ENCODE measurements around the gene SYT13. TPM values are rescaled to one million over a fixed set of nuclear protein-coding genes. Genes with fewer than 3 reads are reported as not detected.
A peak's percentile ranks its signal among the peaks of the same experiment; 100 is the strongest.

Gene SYT13
- total RNA-seq, 1 donor from 2014 or later = 0.50 TPM

DNA sequence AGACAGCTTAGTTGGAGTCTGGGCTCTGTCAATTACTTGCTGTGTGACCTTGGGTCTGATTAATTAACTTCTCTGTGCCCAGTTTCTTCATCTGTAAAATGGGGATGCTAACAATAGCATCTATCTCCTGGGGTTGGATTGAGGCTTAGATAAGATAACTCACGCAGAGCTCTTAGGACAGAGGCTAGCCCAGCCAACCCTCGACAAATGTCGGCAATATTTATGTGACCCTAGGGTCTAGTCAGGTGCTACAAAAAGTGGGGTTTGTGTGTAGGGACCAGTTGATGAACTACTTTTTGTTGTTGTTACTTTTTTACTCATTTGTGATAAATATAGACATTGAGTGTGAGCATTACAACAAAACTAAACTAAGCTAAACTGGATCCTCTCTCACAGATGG lies 22.4 kb downstream of the SYT13 start:
- no peaks in the 10 kb centered on the region for H3K9me3 ChIP-seq (ENCODE audit: insufficient read depth, low read depth, low read length)
- TF ChIP-seq, protein P1, sequence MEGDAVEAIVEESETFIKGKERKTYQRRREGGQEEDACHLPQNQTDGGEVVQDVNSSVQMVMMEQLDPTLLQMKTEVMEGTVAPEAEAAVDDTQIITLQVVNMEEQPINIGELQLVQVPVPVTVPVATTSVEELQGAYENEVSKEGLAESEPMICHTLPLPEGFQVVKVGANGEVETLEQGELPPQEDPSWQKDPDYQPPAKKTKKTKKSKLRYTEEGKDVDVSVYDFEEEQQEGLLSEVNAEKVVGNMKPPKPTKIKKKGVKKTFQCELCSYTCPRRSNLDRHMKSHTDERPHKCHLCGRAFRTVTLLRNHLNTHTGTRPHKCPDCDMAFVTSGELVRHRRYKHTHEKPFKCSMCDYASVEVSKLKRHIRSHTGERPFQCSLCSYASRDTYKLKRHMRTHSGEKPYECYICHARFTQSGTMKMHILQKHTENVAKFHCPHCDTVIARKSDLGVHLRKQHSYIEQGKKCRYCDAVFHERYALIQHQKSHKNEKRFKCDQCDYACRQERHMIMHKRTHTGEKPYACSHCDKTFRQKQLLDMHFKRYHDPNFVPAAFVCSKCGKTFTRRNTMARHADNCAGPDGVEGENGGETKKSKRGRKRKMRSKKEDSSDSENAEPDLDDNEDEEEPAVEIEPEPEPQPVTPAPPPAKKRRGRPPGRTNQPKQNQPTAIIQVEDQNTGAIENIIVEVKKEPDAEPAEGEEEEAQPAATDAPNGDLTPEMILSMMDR (IDR thresholded peaks at IDR 0.05; ENCODE audit: insufficient read depth, low read depth, low read length) = no peak
- TF ChIP-seq EZH2 (IDR thresholded peaks at IDR 0.05; ENCODE audit: insufficient read depth, low read length) = no peak
- peak; percentile 37 for FAIRE-seq

DNA sequence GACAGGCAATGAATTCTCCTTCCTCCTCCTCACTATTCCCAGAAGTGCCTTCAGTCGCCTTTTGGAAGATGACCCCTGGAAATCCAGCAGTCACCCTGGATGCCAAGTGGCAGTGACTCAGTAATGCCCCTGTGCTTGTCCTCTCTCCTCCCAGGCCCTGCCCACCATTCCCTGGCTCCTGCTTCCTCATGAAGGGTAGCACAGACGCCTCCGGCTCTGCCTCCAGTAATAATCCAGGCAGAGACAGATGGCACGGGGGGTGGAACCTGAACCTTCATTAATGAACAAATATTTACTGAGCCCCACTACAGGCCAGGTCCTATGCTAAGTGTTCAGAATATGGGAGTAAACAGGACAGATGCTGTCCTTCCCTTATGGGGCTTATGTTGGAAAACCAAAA lies 23.2 kb downstream of the SYT13 start:
- Histone ChIP-seq H4K20me1 (ENCODE audit: insufficient read depth, low read length) (no peaks in the 10 kb centered on the region), H3K27ac (ENCODE audit: low read depth, low read length) (no peak overlapping the region), H3K79me2 (ENCODE audit: insufficient read depth, low read length) (no peaks in the 10 kb centered on the region), H3K4me1 (ENCODE audit: insufficient read depth, low read length) (peaks cover 25% of the 10 kb centered on the region), H2AFZ (ENCODE audit: low read depth, low read length) (peak overlapping the region; percentile 28), H3K36me3 (ENCODE audit: insufficient read depth, low read length) (no peaks in the 10 kb centered on the region), H3K9ac (ENCODE audit: low read length) (no peak overlapping the region), H3K4me2 (ENCODE audit: low read length) (no peak overlapping the region), H3K9me3 (ENCODE audit: insufficient read depth, low read depth, low read length) (no peaks in the 10 kb centered on the region), H3K4me3 (ENCODE audit: insufficient read depth, low read depth, low read length) (no peak overlapping the region), H3K27me3 (ENCODE audit: insufficient read depth, low read length) (no peaks in the 10 kb centered on the region)
- peaks cover 9% of the 10 kb centered on the region for H3K27me3 Mint-ChIP-seq (ENCODE audit: low read depth, unreplicated experiment)
- no peak for DNase-seq (ENCODE audit: low read depth)
- H3K36me3 Mint-ChIP-seq (ENCODE audit: low read depth, unreplicated experiment) = peaks cover 2% of the 10 kb centered on the region
- TF ChIP-seq, protein P1 (IDR thresholded peaks at IDR 0.05; ENCODE audit: insufficient read depth, low read depth, low read length) = no peak
- TF ChIP-seq EZH2 (IDR thresholded peaks at IDR 0.05; ENCODE audit: insufficient read depth, low read length) = no peak
- no peak overlapping the region for H3K27ac Mint-ChIP-seq (ENCODE audit: unreplicated experiment)
- no peaks in the 10 kb centered on the region for H3K9me3 Mint-ChIP-seq (ENCODE audit: unreplicated experiment)
- FAIRE-seq = no peak
- H3K4me3 Mint-ChIP-seq (ENCODE audit: unreplicated experiment) = no peak overlapping the region
- peaks cover 24% of the 10 kb centered on the region for H3K4me1 Mint-ChIP-seq (ENCODE audit: low read depth, unreplicated experiment)

More for the DNA sequence above, 22.4 kb downstream of the SYT13 start:
- peaks cover 2% of the 10 kb centered on the region for H3K27me3 ChIP-seq (ENCODE audit: insufficient read depth, low read length)
- H3K27ac ChIP-seq (ENCODE audit: low read depth, low read length) = no peak overlapping the region
- Mint-ChIP-seq H3K36me3 (ENCODE audit: low read depth, unreplicated experiment) (peaks cover 2% of the 10 kb centered on the region), H3K4me1 (ENCODE audit: low read depth, unreplicated experiment) (peaks cover 24% of the 10 kb centered on the region), H3K27me3 (ENCODE audit: low read depth, unreplicated experiment) (peaks cover 8% of the 10 kb centered on the region), H3K4me3 (ENCODE audit: unreplicated experiment) (no peak overlapping the region), H3K27ac (ENCODE audit: unreplicated experiment) (no peak overlapping the region), H3K9me3 (ENCODE audit: unreplicated experiment) (no peaks in the 10 kb centered on the region)
- DNase-seq (ENCODE audit: low read depth) = no peak
- H3K36me3 ChIP-seq (ENCODE audit: insufficient read depth, low read length) = no peaks in the 10 kb centered on the region
- H3K4me2 ChIP-seq (ENCODE audit: low read length) = no peak overlapping the region
- no peak overlapping the region for H3K4me3 ChIP-seq (ENCODE audit: insufficient read depth, low read depth, low read length)
- no peaks in the 10 kb centered on the region for H3K79me2 ChIP-seq (ENCODE audit: insufficient read depth, low read length)
- peaks cover 25% of the 10 kb centered on the region for H3K4me1 ChIP-seq (ENCODE audit: insufficient read depth, low read length)
- H4K20me1 ChIP-seq (ENCODE audit: insufficient read depth, low read length) = no peaks in the 10 kb centered on the region
- no peak overlapping the region for H3K9ac ChIP-seq (ENCODE audit: low read length)
- H2AFZ ChIP-seq (ENCODE audit: low read depth, low read length) = no peak overlapping the region

DNA sequence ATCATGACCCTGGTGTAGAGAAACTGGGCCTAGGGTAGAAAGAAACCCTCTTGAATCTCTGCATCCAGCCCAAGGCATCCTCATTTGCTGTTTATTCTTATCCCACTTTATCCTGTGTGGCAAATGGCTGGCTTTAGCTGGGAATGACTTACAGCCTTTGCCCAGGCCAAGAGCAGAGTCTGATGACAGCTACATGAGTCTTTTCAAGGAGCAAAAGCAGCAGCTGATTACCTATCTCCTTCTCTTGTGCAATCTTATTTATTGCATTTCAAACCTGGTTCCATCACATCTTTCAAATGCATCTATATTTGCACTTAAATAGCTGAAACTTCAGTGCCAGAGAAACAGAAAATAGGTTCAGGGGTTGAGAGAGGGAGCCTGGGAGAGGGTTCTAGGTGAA lies 26.1 kb downstream of the SYT13 start:
- H4K20me1 ChIP-seq (ENCODE audit: insufficient read depth, low read length) = no peaks in the 10 kb centered on the region
- H3K27ac Mint-ChIP-seq (ENCODE audit: unreplicated experiment) = no peak overlapping the region
- peaks cover 17% of the 10 kb centered on the region for H3K27me3 Mint-ChIP-seq (ENCODE audit: low read depth, unreplicated experiment)
- H3K27me3 ChIP-seq (ENCODE audit: insufficient read depth, low read length) = no peaks in the 10 kb centered on the region
- no peaks in the 10 kb centered on the region for H3K9me3 Mint-ChIP-seq (ENCODE audit: unreplicated experiment)
- no peaks in the 10 kb centered on the region for H3K79me2 ChIP-seq (ENCODE audit: insufficient read depth, low read length)
- H3K4me1 ChIP-seq (ENCODE audit: insufficient read depth, low read length) = peaks cover 20% of the 10 kb centered on the region
- TF ChIP-seq, protein P1 (IDR thresholded peaks at IDR 0.05; ENCODE audit: insufficient read depth, low read depth, low read length) = no peak
- TF ChIP-seq EZH2 (IDR thresholded peaks at IDR 0.05; ENCODE audit: insufficient read depth, low read length) = no peak
- no peaks in the 10 kb centered on the region for H3K9me3 ChIP-seq (ENCODE audit: insufficient read depth, low read depth, low read length)
- peak overlapping the region; percentile 55 for H3K4me2 ChIP-seq (ENCODE audit: low read length)
- no peaks in the 10 kb centered on the region for H3K36me3 Mint-ChIP-seq (ENCODE audit: low read depth, unreplicated experiment)
- H2AFZ ChIP-seq (ENCODE audit: low read depth, low read length) = no peak overlapping the region
- no peak overlapping the region for H3K4me3 ChIP-seq (ENCODE audit: insufficient read depth, low read depth, low read length)
- H3K4me1 Mint-ChIP-seq (ENCODE audit: low read depth, unreplicated experiment) = peaks cover 15% of the 10 kb centered on the region
- no peak for DNase-seq (ENCODE audit: low read depth)
- FAIRE-seq = no peak
- H3K4me3 Mint-ChIP-seq (ENCODE audit: unreplicated experiment) = no peak overlapping the region
- H3K9ac ChIP-seq (ENCODE audit: low read length) = no peak overlapping the region
- H3K36me3 ChIP-seq (ENCODE audit: insufficient read depth, low read length) = no peaks in the 10 kb centered on the region
- no peak overlapping the region for H3K27ac ChIP-seq (ENCODE audit: low read depth, low read length)

Data from astrocyte (in vitro differentiated cells and primary cell).